CD1c-positive myeloid dendritic cell (primary cell): ENCODE data around the gene ANO9.

ENCODE experiments used
- DNase-seq: peaks from one replicate; pipeline ENCODE4 v3.0.0-alpha.2; 2016; ENCODE audit errors: extremely low spot score

ANO9 gene

DNA sequence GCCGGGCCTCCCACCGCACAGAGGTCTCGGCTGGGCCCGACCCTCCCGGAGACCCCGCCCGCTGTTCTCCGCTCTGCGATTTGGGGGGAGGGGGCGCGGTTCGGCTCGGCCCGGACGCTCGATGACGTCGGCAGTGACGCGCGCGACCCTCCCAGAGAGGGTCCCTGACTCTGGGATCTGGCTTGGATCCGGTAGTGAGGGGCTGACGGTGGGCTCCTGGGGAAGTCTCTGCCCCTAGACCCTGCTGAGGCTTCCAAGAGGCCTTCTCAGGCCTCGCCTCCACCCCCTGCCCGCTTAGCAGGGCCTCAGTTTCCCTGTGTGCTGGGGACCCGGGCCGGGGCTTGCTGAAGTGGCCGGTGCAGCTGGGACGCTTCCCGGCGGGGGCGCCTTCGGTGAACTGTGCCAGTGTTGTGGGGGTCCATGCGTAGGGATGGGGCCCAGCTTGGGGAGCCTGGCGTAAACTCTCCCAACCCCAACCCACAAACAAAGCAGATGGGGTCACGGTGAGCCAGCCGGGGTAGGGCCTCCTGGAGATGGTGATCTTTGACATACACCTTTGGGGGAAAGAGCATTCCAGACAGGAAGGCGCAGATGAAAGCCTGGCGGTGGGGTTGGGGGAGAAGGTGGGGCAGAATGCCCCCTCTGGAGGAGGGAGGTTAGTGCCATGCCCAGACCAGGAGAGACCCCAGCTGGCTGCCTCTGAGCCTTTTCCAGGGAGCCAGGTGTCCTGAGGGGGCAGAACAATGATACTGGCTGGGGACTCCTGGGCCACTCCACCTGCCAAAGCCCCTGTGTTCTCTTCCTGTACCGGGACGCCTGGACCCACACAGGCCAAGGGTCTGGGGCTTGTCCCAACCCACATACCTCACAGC lies 71.5 kb downstream of the ANO9 start:
- no peak for DNase-seq

DNA sequence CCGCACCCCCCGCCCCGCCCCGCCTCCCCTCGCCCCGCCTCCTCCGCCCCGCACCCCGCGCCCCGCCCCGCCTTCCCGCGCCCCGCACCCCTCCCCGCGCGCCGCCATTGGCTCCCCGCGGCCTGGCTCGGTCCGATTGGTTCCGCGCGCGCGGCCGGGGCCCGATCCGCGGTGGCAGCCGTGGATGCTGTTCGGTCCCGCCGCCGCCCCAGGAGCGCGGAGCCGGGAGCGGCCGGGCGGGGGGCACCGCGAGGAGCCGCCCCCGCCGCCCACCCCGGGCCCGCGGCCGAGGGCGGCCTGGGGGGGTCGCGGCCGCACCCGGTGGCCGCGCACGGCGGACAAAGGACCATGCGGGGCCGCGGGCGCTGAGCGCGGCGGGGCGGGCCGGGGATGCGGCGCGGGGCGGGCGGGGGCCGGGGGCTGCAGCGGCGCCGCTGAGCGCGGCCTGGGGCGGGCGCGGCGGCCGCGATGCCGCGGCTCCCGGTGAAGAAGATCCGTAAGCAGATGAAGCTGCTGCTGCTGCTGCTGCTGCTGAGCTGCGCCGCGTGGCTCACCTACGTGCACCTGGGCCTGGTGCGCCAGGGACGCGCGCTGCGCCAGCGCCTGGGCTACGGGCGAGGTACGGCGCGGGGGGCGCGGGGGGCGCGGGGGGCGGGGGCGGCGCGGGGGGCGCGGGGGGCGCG lies 72.3 kb downstream of the ANO9 start, which contains the start of gene B4GALNT4:
Gene B4GALNT4, plus strand, starts transcription at position 164 of the 683 bp plus-strand sequence. Its CDS starts 305 bp downstream, at position 469.
- DNase-seq = no peak

GRCh38 chr11:368414-369335 lies 73.1 kb downstream of the ANO9 start:
- no peak for DNase-seq

DNA sequence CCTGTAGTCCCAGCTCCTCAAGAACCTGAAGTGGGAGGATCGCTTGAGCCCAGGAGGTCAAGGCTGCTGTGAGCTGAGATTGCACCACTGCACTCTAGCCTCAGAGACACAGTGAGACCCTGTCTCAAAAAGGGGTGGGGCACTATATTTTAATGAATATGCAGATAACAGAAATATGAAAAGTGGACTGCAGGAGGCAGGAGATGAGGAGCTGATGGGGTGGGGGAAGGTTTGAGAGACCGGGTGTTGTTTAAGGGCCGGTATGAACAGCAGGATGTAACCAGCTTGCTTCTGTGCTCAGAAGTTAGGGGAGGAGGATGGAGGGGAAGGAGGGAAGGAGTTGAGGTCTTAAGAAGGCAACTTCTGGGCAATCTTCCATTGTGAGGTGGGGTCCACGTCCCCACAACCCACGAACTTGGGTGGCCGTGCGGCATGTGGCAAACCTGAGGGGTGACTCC lies 73.8 kb downstream of the ANO9 start:
- DNase-seq = no peak
